GM13976 (cell line): ENCODE data around the gene KPNA1.

Experiments used
- DNase-seq: peaks from one replicate; pipeline ENCODE4 v3.0.0; 2012; ENCODE audit warnings: low spot score
- CTCF ChIP-seq: IDR thresholded peaks from 2 replicates; pipeline ENCODE4 v1.5.1; 2012; ENCODE audit warnings: borderline replicate concordance, mild to moderate bottlenecking; ENCODE audit not compliant: insufficient read depth; ENCODE audit errors: extremely low read depth, missing control alignments, control extremely low read depth
- in situ Hi-C: fragments of 300-500 bp; cut with MboI; formaldehyde crosslinking; loops from one replicate; pipeline ENCODE4 v1.12.0; 2022; ENCODE audit warnings: low sequenced_read_pairs, mixed read lengths, inconsistent platforms; ENCODE audit not compliant: unreplicated experiment

KPNA1 gene

GRCh38 chr3:122558605-122559004, 43.9 kb upstream of the KPNA1 start:
- in situ Hi-C loops, result loop anchor here (5.0 kb wide), 1 partner anchor 119 kb away; no protein-coding TSS in a partner anchor
- TF ChIP-seq CTCF, result no peak

GRCh38 chr3:122557356-122557755, 42.6 kb upstream of the KPNA1 start:
- DNase-seq, result no peak
- in situ Hi-C loops, result loop anchor here (5.0 kb wide), 1 partner anchor 120 kb away; no protein-coding TSS in a partner anchor
- TF ChIP-seq CTCF, result no peak

More at GRCh38 chr3:122558605-122559004, 43.9 kb upstream of the KPNA1 start:
- no peak for DNase-seq

DNA sequence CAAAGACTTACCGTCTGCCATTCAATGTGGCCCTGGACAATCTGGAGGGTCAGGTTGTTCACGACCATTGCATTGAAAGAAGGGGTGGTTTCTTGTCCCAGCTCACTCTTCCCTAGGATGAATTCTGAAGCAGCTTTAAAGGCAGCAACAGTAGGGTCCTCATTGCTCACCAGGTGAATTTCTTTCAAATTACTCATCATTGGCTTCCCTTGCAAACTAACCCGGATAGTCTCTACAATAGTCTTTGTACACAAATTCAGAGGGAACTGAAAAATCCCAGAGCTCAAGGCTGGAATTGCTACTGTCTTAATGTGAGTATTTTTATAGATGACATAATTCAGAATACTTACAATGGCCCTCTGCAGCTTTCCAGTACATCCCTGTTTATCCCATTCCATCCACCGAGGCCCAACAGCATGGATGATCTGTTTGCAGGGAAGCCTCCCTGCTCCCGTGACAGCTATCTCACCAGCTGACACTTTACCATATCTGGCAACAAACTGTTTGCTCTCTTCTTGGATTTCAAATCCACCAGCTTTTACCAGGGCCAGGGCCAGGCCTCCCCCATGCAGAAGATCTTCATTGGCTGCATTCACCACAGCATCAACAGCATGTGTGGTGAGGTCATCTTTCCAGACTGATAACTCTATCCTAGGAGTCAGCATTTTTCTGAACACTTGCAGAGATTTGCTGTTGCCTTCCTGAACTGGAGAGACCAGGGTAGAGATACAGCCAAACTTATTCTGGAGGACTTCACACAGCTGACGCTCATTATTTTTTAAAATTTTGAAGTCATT, 40.7 kb upstream of the KPNA1 start:
- no peak for TF ChIP-seq CTCF
- no peak for DNase-seq
- in situ Hi-C loops, result loop anchor here (5.0 kb wide), 1 partner anchor 122 kb away; no protein-coding TSS in a partner anchor

DNA sequence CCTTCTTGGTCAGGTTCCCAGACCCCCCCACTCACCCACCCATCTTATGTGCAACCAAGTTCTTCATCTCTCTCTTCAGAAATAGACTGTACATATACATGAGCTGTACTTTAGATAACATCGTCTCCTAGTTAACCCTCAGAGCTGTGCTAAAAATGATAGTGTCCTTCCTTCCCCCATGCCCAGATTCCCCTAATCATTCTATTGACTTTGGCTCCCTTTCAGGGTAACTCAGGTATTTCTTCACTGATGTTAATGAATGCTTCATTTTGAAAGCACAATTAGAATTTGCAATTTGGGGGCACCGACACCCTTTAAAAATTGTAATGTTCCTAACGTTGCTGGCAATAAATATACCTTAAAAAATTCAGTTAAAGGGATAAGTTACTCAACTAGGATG, 38.4 kb upstream of the KPNA1 start:
- no peak for DNase-seq
- in situ Hi-C loops, result no loop called here

DNA sequence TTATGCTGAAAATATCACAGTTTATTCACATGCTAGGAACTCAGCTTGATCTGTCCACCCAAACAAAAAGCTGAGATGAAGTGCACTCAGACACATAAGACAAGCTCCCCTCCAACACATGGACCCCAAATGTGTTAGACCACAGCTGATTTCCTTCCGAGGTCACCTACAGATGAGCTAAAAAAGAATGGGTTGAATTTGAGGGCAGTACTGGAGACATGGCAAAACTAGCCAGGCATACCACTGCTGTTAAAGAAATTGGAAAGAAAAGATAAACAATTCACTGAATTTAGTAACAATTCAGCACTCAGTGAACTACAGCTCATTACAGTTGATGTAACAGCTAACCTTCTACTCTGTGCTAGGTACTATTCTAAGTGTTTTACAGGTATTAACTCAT, 33.9 kb upstream of the KPNA1 start:
- DNase-seq, result no peak
- in situ Hi-C loops, result no loop called here
- no peak for TF ChIP-seq CTCF

More for the DNA sequence above, 38.4 kb upstream of the KPNA1 start:
- no peak for TF ChIP-seq CTCF

GRCh38 chr3:122548076-122548475, 33.3 kb upstream of the KPNA1 start:
- no peak for TF ChIP-seq CTCF
- no peak for DNase-seq
- in situ Hi-C loops, result no loop called here
